CD4-positive, alpha-beta T cell (primary cell): ENCODE results near the gene MRPL53. TPM values are rescaled to one million over a fixed set of nuclear protein-coding genes. Genes with fewer than 3 reads are reported as not detected.

ENCODE experiments used
- ATAC-seq: fragments of 200-7000 bp; cut with Tn5 transposase; one replicate; pipeline ENCODE4 v1.10.0; 2022; ENCODE audit warnings: mild to moderate bottlenecking; ENCODE audit not compliant: poor library complexity
- CTCF ChIA-PET: fragments of 350-600 bp; sonication (Branson Sonifier 250); formaldehyde crosslinking; loops from one replicate; lab custom pipeline; 2021; ENCODE audit warnings: antibody characterized with exemption, inconsistent platforms; lab: Charles Lee
- POLR2A ChIA-PET: fragments of 350-600 bp; sonication (Branson Sonifier 250); formaldehyde crosslinking; loops from one replicate; lab custom pipeline; 2021; ENCODE audit warnings: antibody characterized with exemption, inconsistent platforms; lab: Charles Lee
- DNase-seq, 14 experiments: peaks; one replicate each; pipeline ENCODE4 v3.0.0-alpha.2; 2013 to 2020; ENCODE audit warnings: mixed read lengths in 2 of 14
- H3K27ac ChIP-seq, 2 donors: one replicate each; pipeline versions ENCODE4 v1.5.1 to v1.7.0; 2013; ENCODE audit warnings: low read length in 2 of 2, low read depth in 1 of 2, mild to moderate bottlenecking in 1 of 2
- H3K27me3 ChIP-seq, 2 experiments: 1 replicate in 1 of 2; 2 replicates in 1 of 2; pipeline versions ENCODE4 v1.6.1 to v1.7.0; 2013; ENCODE audit warnings: low read length in 2 of 2, control low read depth in 1 of 2, mild to moderate bottlenecking in 1 of 2, moderate library complexity in 1 of 2; ENCODE audit not compliant: insufficient read depth in 2 of 2, control insufficient read depth in 1 of 2
- H3K36me3 ChIP-seq: one replicate; pipeline ENCODE4 v1.6.1; 2013; ENCODE audit warnings: low read length, control low read depth; ENCODE audit not compliant: insufficient read depth
- H3K4me1 ChIP-seq: one replicate; pipeline ENCODE4 v1.6.1; 2013; ENCODE audit warnings: low read length, control low read depth; ENCODE audit not compliant: insufficient read depth
- H3K4me3 ChIP-seq: one replicate; pipeline ENCODE4 v1.5.1; 2013; ENCODE audit warnings: mild to moderate bottlenecking, low read length, moderate library complexity
- H3K9me3 ChIP-seq, 2 experiments: 1 replicate in 1 of 2; 2 replicates in 1 of 2; pipeline versions ENCODE4 v1.6.1 to v1.7.0; 2013; ENCODE audit warnings: low read length in 2 of 2, mild to moderate bottlenecking in 2 of 2, control low read depth in 1 of 2, moderate library complexity in 1 of 2; ENCODE audit not compliant: control insufficient read depth in 1 of 2, insufficient read depth in 1 of 2
- H3K27ac Mint-ChIP-seq: one replicate; pipeline ENCODE4 v1.8.0; 2020; ENCODE audit warnings: mixed read lengths
- H3K27me3 Mint-ChIP-seq: one replicate; pipeline ENCODE4 v1.8.0; 2021; ENCODE audit warnings: mixed read lengths
- H3K36me3 Mint-ChIP-seq: one replicate; pipeline ENCODE4 v1.8.0; 2021; ENCODE audit warnings: low read depth, mixed read lengths
- H3K4me1 Mint-ChIP-seq: one replicate; pipeline ENCODE4 v1.8.0; 2021; ENCODE audit warnings: low read depth, mixed read lengths
- H3K4me3 Mint-ChIP-seq: one replicate; pipeline ENCODE4 v1.8.0; 2020; ENCODE audit warnings: mild to moderate bottlenecking, mixed read lengths
- H3K9me3 Mint-ChIP-seq: one replicate; pipeline ENCODE4 v1.8.0; 2020; ENCODE audit warnings: mixed read lengths
- CTCF ChIP-seq: fragments of 200-600 bp; IDR thresholded peaks from one replicate; pipeline ENCODE4 v1.8.0; 2022; ENCODE audit warnings: antibody characterized with exemption, mild to moderate bottlenecking
- intact Hi-C, 2 experiments: fragments of 100-400 bp; cut with DNase I in 1 of 2; cut with micrococcal nuclease in 1 of 2; formaldehyde crosslinking; loops; one replicate each; pipeline versions ENCODE4 v1.15.1 to v1.9.0; 2023 to 2025; cut with DNase I, micrococcal nuclease
- total RNA-seq, 174 experiments: library from RNA in 2 of 174; stranded (reverse) in 2 of 174; gene quantifications; one replicate each; pipeline ENCODE4 v1.2.3 and lab custom pipeline; 2021 to 2026

The MRPL53 gene
- total RNA-seq, 2 experiments from 2014 or later = 39.5 to 44.3 TPM

- no peak for DNase-seq
- peaks cover 70% of the 10 kb centered on the region for H3K4me1 ChIP-seq
- H3K36me3 ChIP-seq = peaks cover 18% of the 10 kb centered on the region
- H3K27me3 ChIP-seq = peaks cover 63 to 72% of the 10 kb centered on the region in 2 experiments
- ChIA-PET POLR2A (no interaction called here), CTCF (interaction anchor here (2.3 kb wide), 1 partner anchor 19 kb away, joined by 9 read pairs; the partner anchor contains the start of genes CCDC142 and TTC31)
- no peaks in the 10 kb centered on the region for H3K9me3 Mint-ChIP-seq
- H3K27me3 Mint-ChIP-seq = peaks cover 90% of the 10 kb centered on the region
- intact Hi-C loops = no loop called here
- peaks cover 86% of the 10 kb centered on the region for H3K4me1 Mint-ChIP-seq
- no peak for ATAC-seq
- peaks cover 0 to 37% of the 10 kb centered on the region in 2 experiments for H3K9me3 ChIP-seq
- H3K27ac Mint-ChIP-seq = no peak overlapping the region
- H3K4me3 ChIP-seq = peak overlapping the region; percentile 53
- peak overlapping the region; percentile 60 for H3K4me3 Mint-ChIP-seq
- peaks cover 28% of the 10 kb centered on the region for H3K36me3 Mint-ChIP-seq
- no peak for TF ChIP-seq CTCF
- H3K27ac ChIP-seq = no peak overlapping the region
Measured at GRCh38 chr2:74502147-74502719, 29.8 kb upstream of the MRPL53 start.

GRCh38 chr2:74501335-74502071 is 29.0 kb upstream of the MRPL53 start:
- Histone ChIP-seq H3K27ac (no peak overlapping the region), H3K27me3 (peaks cover 63 to 72% of the 10 kb centered on the region in 2 experiments)

More at GRCh38 chr2:74501335-74502071, 29.0 kb upstream of the MRPL53 start:
- Mint-ChIP-seq H3K27me3 (peaks cover 84% of the 10 kb centered on the region), H3K9me3 (no peaks in the 10 kb centered on the region), H3K4me3 (peak overlapping the region; percentile 48), H3K36me3 (peaks cover 21% of the 10 kb centered on the region), H3K4me1 (peaks cover 78% of the 10 kb centered on the region), H3K27ac (no peak overlapping the region)
- H3K4me3 ChIP-seq = no peak overlapping the region
- CTCF ChIA-PET = interaction anchor here (2.3 kb wide), 1 partner anchor 18 kb away, joined by 9 read pairs; the partner anchor contains the start of genes CCDC142 and TTC31
- peaks cover 63% of the 10 kb centered on the region for H3K4me1 ChIP-seq
- intact Hi-C loops = no loop called here
- POLR2A ChIA-PET = interaction anchor here (0.6 to 4.5 kb wide), 3 partner anchors 19 to 47 kb away, joined by 3 to 21 read pairs (median 10); partner anchors contain the start of genes AUP1, CCDC142, HTRA2 and INO80B
- DNase-seq (no peak), ATAC-seq (no peak)
- TF ChIP-seq CTCF = no peak
- peaks cover 0 to 37% of the 10 kb centered on the region in 2 experiments for H3K9me3 ChIP-seq
- peaks cover 18% of the 10 kb centered on the region for H3K36me3 ChIP-seq
